CD14-positive monocyte (primary cell): ENCODE measurements around the gene STK32A. TPM values are rescaled to one million over a fixed set of nuclear protein-coding genes. Genes with fewer than 3 reads are reported as not detected.

Source experiments
- DNase-seq, 3 donors: peaks; one replicate each; pipeline ENCODE4 v3.0.0-alpha.2; 2011 to 2022
- H2AFZ ChIP-seq: 2 replicates; pipeline ENCODE4 v1.6.0; 2012; ENCODE audit warnings: mild to moderate bottlenecking, low read depth, low read length, inconsistent platforms; ENCODE audit not compliant: insufficient read depth, poor library complexity, severe bottlenecking
- H3K27ac ChIP-seq, 2 donors: 1 replicate in 1 of 2; 2 replicates in 1 of 2; pipeline ENCODE4 v1.5.1; 2012 to 2013; ENCODE audit warnings: low read length in 2 of 2, control low read depth in 1 of 2, inconsistent platforms in 1 of 2, low read depth in 1 of 2, mild to moderate bottlenecking in 1 of 2
- H3K27me3 ChIP-seq, 2 donors: one replicate each; pipeline versions ENCODE4 v1.6.0 to v1.6.1; 2011 to 2013; ENCODE audit warnings: low read length in 2 of 2; ENCODE audit not compliant: control insufficient read depth in 2 of 2, insufficient read depth in 2 of 2
- H3K36me3 ChIP-seq, 2 donors: replicated peaks in 1 of 2; 1 replicate in 1 of 2; 2 replicates in 1 of 2; pipeline versions ENCODE4 v1.5.1 to v1.6.1; 2012 to 2013; ENCODE audit warnings: low read length in 2 of 2, control low read depth in 1 of 2, inconsistent platforms in 1 of 2, mild to moderate bottlenecking in 1 of 2; ENCODE audit not compliant: insufficient read depth in 2 of 2, control insufficient read depth in 1 of 2
- H3K4me1 ChIP-seq, 2 donors: 1 replicate in 1 of 2; 2 replicates in 1 of 2; pipeline versions ENCODE4 v1.5.1 to v1.6.1; 2012 to 2013; ENCODE audit warnings: low read length in 2 of 2, control low read depth in 1 of 2, inconsistent platforms in 1 of 2, mild to moderate bottlenecking in 1 of 2, moderate library complexity in 1 of 2; ENCODE audit not compliant: insufficient read depth in 2 of 2, control insufficient read depth in 1 of 2
- H3K4me2 ChIP-seq: replicated peaks from 2 replicates; pipeline ENCODE3; 2012; ENCODE audit warnings: low read length, moderate library complexity, mild to moderate bottlenecking; ENCODE audit not compliant: poor library complexity, severe bottlenecking; ENCODE audit errors: extremely low read depth
- H3K4me3 ChIP-seq, 3 experiments: fragments of 200-600 bp in 1 of 3; sonication (generic) in 1 of 3; replicated peaks in 1 of 3; 1 replicate in 2 of 3; 2 replicates in 1 of 3; pipeline ENCODE4 v1.5.1; 2011 to 2013; ENCODE audit warnings: low read length in 3 of 3, mild to moderate bottlenecking in 3 of 3, control low read depth in 2 of 3, low read depth in 2 of 3, inconsistent platforms in 1 of 3, moderate library complexity in 1 of 3
- H3K79me2 ChIP-seq: 2 replicates; pipeline ENCODE4 v1.6.0; 2012; ENCODE audit warnings: mild to moderate bottlenecking, control low read depth, inconsistent platforms, low read length, moderate library complexity; ENCODE audit not compliant: insufficient read depth
- H3K9ac ChIP-seq: 2 replicates; pipeline ENCODE4 v1.6.0; 2017; ENCODE audit warnings: low read length, mild to moderate bottlenecking; ENCODE audit not compliant: insufficient read depth, poor library complexity, severe bottlenecking
- H3K9me3 ChIP-seq, 2 donors: replicated peaks in 1 of 2; 1 replicate in 1 of 2; 2 replicates in 1 of 2; pipeline versions ENCODE4 v1.5.1 to v1.6.1; 2012 to 2013; ENCODE audit warnings: low read length in 2 of 2, control low read depth in 1 of 2; ENCODE audit not compliant: control insufficient read depth in 1 of 2, insufficient read depth in 1 of 2
- H4K20me1 ChIP-seq: 2 replicates; pipeline ENCODE4 v1.6.0; 2012; ENCODE audit warnings: mild to moderate bottlenecking, low read length, control low read depth, moderate library complexity; ENCODE audit not compliant: insufficient read depth
- H3K27ac Mint-ChIP-seq, 7 donors: one replicate each; pipeline ENCODE4 v1.8.0; 2020; ENCODE audit warnings: mild to moderate bottlenecking in 7 of 7, mixed read lengths in 7 of 7, moderate library complexity in 6 of 7, inconsistent platforms in 2 of 7
- H3K27me3 Mint-ChIP-seq, 3 donors: one replicate each; pipeline ENCODE4 v1.8.0; 2021 to 2022; ENCODE audit warnings: low read depth in 3 of 3, mild to moderate bottlenecking in 3 of 3, mixed read lengths in 3 of 3, moderate library complexity in 3 of 3, inconsistent platforms in 1 of 3
- H3K36me3 Mint-ChIP-seq, 2 donors: one replicate each; pipeline ENCODE4 v1.8.0; 2020; ENCODE audit warnings: mixed read lengths in 2 of 2, inconsistent platforms in 1 of 2, mild to moderate bottlenecking in 1 of 2
- H3K4me1 Mint-ChIP-seq: one replicate; pipeline ENCODE4 v1.8.0; 2020; ENCODE audit warnings: mild to moderate bottlenecking, mixed read lengths
- H3K4me3 Mint-ChIP-seq, 2 donors: one replicate each; pipeline ENCODE4 v1.8.0; 2020; ENCODE audit warnings: mild to moderate bottlenecking in 2 of 2, mixed read lengths in 2 of 2, moderate library complexity in 1 of 2
- H3K9me3 Mint-ChIP-seq, 7 donors: one replicate each; pipeline ENCODE4 v1.8.0; 2020 to 2022; ENCODE audit warnings: mixed read lengths in 7 of 7, mild to moderate bottlenecking in 6 of 7, moderate library complexity in 6 of 7, inconsistent platforms in 2 of 7
- CTCF ChIP-seq: fragments of 200-600 bp; IDR thresholded peaks from one replicate; pipeline ENCODE4 v1.8.0; 2022; ENCODE audit warnings: antibody characterized with exemption, mild to moderate bottlenecking
- WGBS: methylation state at CpG from one replicate; pipeline ENCODE4 v1.1.5; 2013; ENCODE audit warnings: missing lambda C conversion rate; ENCODE audit not compliant: insufficient coverage; 5-methylcytosine and 5-hydroxymethylcytosine counted together
- intact Hi-C, 2 donors: fragments of 100-400 bp; cut with micrococcal nuclease; formaldehyde crosslinking; loops; one replicate each; pipeline versions ENCODE4 v1.15.0 to v1.15.1; 2023
- polyA plus RNA-seq, 3 donors: library from polyadenylated mRNA; depleted of rRNA in 1 of 3; unstranded in 2 of 3; stranded (reverse) in 1 of 3; fragments of 300-500 nt in 2 of 3; fragments of >200 nt in 1 of 3; fragmentation: Illumina TruSeq in 2 of 3; gene quantifications; 1 replicate in 2 of 3; 2 replicates in 1 of 3; pipeline ENCODE4 v1.2.3, GENCODE V29; 2012 to 2021

Gene STK32A
- polyA plus RNA-seq, 3 donors, result not detected

DNA sequence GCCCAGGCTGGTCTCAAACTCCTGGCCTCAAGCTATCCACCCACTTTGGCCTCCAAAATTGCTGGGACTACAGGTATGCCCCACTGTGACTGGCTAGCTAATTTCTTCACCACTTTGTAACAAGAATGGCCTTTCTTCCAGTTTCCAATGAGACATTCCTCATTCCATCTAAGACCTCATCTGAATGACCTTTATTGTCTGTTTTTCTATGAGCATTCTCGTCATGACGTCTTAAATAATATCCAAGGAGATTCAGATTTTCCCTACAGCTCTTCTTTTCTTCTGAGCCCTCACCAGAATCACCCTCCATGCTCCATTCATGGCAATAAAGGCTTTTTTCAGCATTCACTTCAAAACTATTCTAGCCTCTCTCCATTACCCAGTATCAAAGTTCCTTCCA, 30.2 kb upstream of the STK32A start:
- Histone ChIP-seq H4K20me1 (no peaks in the 10 kb centered on the region), H3K4me3 (no peak overlapping the region), H3K4me2 (no peak overlapping the region), H3K27me3 (no peaks in the 10 kb centered on the region), H3K79me2 (no peaks in the 10 kb centered on the region), H3K9me3 (peaks cover 0 to 4% of the 10 kb centered on the region in 2 donors), H2AFZ (no peak overlapping the region), H3K4me1 (peaks cover 6 to 8% of the 10 kb centered on the region in 2 donors), H3K36me3 (no peaks in the 10 kb centered on the region), H3K27ac (no peak overlapping the region), H3K9ac (no peak overlapping the region)
- peaks cover 16% of the 10 kb centered on the region for H3K4me1 Mint-ChIP-seq
- H3K36me3 Mint-ChIP-seq, result no peaks in the 10 kb centered on the region
- H3K9me3 Mint-ChIP-seq, result peaks cover 5 to 14% (median 9%) of the 10 kb centered on the region in 7 donors
- no peak for TF ChIP-seq CTCF
- 80% methylated on average over 1 of the region's 2 CpGs for WGBS
- H3K27ac Mint-ChIP-seq, result no peak overlapping the region
- H3K4me3 Mint-ChIP-seq, result no peak overlapping the region
- no peaks in the 10 kb centered on the region for H3K27me3 Mint-ChIP-seq
- intact Hi-C loops, result no loop called here
- no peak for DNase-seq

- H3K9me3 Mint-ChIP-seq, result peaks cover 5 to 14% (median 9%) of the 10 kb centered on the region in 7 donors
- Histone ChIP-seq H4K20me1 (no peaks in the 10 kb centered on the region), H3K36me3 (no peaks in the 10 kb centered on the region), H3K79me2 (no peaks in the 10 kb centered on the region), H2AFZ (no peak overlapping the region), H3K4me3 (no peak overlapping the region), H3K9me3 (peaks cover 0 to 4% of the 10 kb centered on the region in 2 donors), H3K4me1 (peaks cover 6 to 8% of the 10 kb centered on the region in 2 donors), H3K9ac (no peak overlapping the region), H3K4me2 (no peak overlapping the region), H3K27me3 (no peaks in the 10 kb centered on the region), H3K27ac (no peak overlapping the region)
- H3K4me1 Mint-ChIP-seq, result peaks cover 10% of the 10 kb centered on the region
- H3K27me3 Mint-ChIP-seq, result no peaks in the 10 kb centered on the region
- TF ChIP-seq CTCF, result no peak
- intact Hi-C loops, result no loop called here
- H3K36me3 Mint-ChIP-seq, result no peaks in the 10 kb centered on the region
- WGBS, result no CpG with 5 or more reads among the region's 1 CpG
- no peak overlapping the region for H3K4me3 Mint-ChIP-seq
- no peak for DNase-seq
- no peak overlapping the region for H3K27ac Mint-ChIP-seq
Measured at GRCh38 chr5:147208134-147208533, 26.7 kb upstream of the STK32A start.
